Prostate gland (tissue), 2 donors: ENCODE results near the gene HOXA3.

Experiments
- CTCF ChIP-seq, 4 experiments: fragments of 200-600 bp in 2 of 4; fragments of 450-650 bp in 2 of 4; sonication (generic) in 2 of 4; IDR thresholded peaks; 1 replicate in 3 of 4; 2 replicates in 1 of 4; pipeline ENCODE4 v1.5.1; 2016 to 2019; ENCODE audit warnings: antibody characterized with exemption in 4 of 4, mild to moderate bottlenecking in 2 of 4, moderate library complexity in 2 of 4
- POLR2A ChIP-seq: fragments of 450-650 bp; IDR thresholded peaks from one replicate; pipeline ENCODE4 v1.6.1; 2016; ENCODE audit warnings: antibody characterized with exemption, mild to moderate bottlenecking
- POLR2AphosphoS5 ChIP-seq: sonication (generic); formaldehyde crosslinking; IDR thresholded peaks from one replicate; pipeline ENCODE4 v1.6.1; 2017; ENCODE audit warnings: antibody characterized with exemption

GRCh38 chr7:27179503-27180430 is 27.4 kb upstream of the HOXA3 start:
- TF ChIP-seq POLR2A (peak; percentile 33), POLR2AphosphoS5 (peak; percentile 47), CTCF (IDR thresholded peaks at IDR 0.05) (peak; percentile 93 to 96 (median 94))
